GM12878 (cell line): ENCODE data around the gene GFRA1. TPM values are rescaled to one million over a fixed set of nuclear protein-coding genes. Genes with fewer than 3 reads are reported as not detected.

Experiments used
- ATAC-seq: fragments of 200-7000 bp; cut with Tn5 transposase; 3 replicates; pipeline ENCODE4 v1.9.1; 2020; ENCODE audit warnings: mild to moderate bottlenecking, moderate library complexity
- BruUV-seq: library from RNA; stranded (reverse); fragments of 400-500 nt; replicated peaks from 2 replicates; lab custom pipeline; 2021; lab: Mats Ljungman, UMichigan
- CTCF ChIA-PET: fragments of 300-600 bp; sonication (Branson Sonifier 250); formaldehyde crosslinking; extraction: SDS; loops from one replicate; lab custom pipeline; 2021; ENCODE audit warnings: inconsistent platforms; lab: Yijun Ruan, JAX
- POLR2A ChIA-PET: fragments of 350-600 bp; formaldehyde crosslinking; extraction: SDS; loops from one replicate; lab custom pipeline; 2021; ENCODE audit warnings: inconsistent platforms; lab: Charles Lee
- RAD21 ChIA-PET: fragments of 300-600 bp; sonication (Branson Sonifier 250); formaldehyde crosslinking; loops from one replicate; lab custom pipeline; 2023; ENCODE audit warnings: antibody characterized with exemption; ENCODE audit not compliant: unreplicated experiment; lab: Charles Lee
- SMC1A ChIA-PET: fragments of 300-600 bp; sonication (Branson Sonifier 250); formaldehyde crosslinking; loops from one replicate; lab custom pipeline; 2023; ENCODE audit not compliant: unreplicated experiment, uncharacterized antibody; lab: Charles Lee
- DNase-seq: peaks from one replicate; pipeline ENCODE4 v3.0.0-alpha.2; 2011; ENCODE audit warnings: low read depth, low spot score
- FAIRE-seq: peaks from 3 replicates; lab custom pipeline; 2011; peaks lifted over from hg19 to GRCh38; lab: Jason Lieb, UNC
- H2AFZ ChIP-seq: 2 replicates; pipeline ENCODE4 v1.6.0; 2011; ENCODE audit warnings: low read depth, low read length, control low read depth; ENCODE audit not compliant: control insufficient read depth
- H3K27ac ChIP-seq: 2 replicates; pipeline ENCODE4 v1.5.1; 2011; ENCODE audit warnings: control low read depth; ENCODE audit not compliant: control insufficient read depth, insufficient read depth
- H3K27me3 ChIP-seq, 2 experiments: replicated peaks in 1 of 2; 2 replicates each; pipeline versions ENCODE4 v1.6.0 to v1.6.1; 2011; ENCODE audit warnings: low read length in 1 of 2; ENCODE audit not compliant: control insufficient read depth in 2 of 2, insufficient read depth in 2 of 2
- H3K36me3 ChIP-seq, 2 experiments: 2 replicates each; pipeline ENCODE4 v1.5.1; 2011; ENCODE audit warnings: low read length in 1 of 2; ENCODE audit not compliant: control insufficient read depth in 2 of 2, insufficient read depth in 2 of 2
- H3K4me1 ChIP-seq: 2 replicates; pipeline ENCODE4 v1.6.1; 2011; ENCODE audit warnings: mild to moderate bottlenecking, low read length, moderate library complexity, mixed read lengths; ENCODE audit not compliant: control insufficient read depth, insufficient read depth
- H3K4me2 ChIP-seq: 2 replicates; pipeline ENCODE4 v1.6.0; 2011; ENCODE audit warnings: control low read depth; ENCODE audit not compliant: control insufficient read depth, insufficient read depth
- H3K4me3 ChIP-seq: fragments of 200-600 bp; sonication (generic); 2 replicates; pipeline ENCODE4 v1.5.1; 2016
- H3K79me2 ChIP-seq: 2 replicates; pipeline ENCODE4 v1.6.0; 2011; ENCODE audit warnings: low read length; ENCODE audit not compliant: control insufficient read depth, insufficient read depth
- H3K9ac ChIP-seq: 2 replicates; pipeline ENCODE4 v1.8.0; 2011; ENCODE audit warnings: low read length, control low read depth, mixed read lengths; ENCODE audit not compliant: control insufficient read depth, insufficient read depth
- H3K9me3 ChIP-seq: replicated peaks from 3 replicates; pipeline ENCODE4 v1.5.1; 2011; ENCODE audit warnings: mild to moderate bottlenecking, low read length; ENCODE audit not compliant: control insufficient read depth, insufficient read depth
- H4K20me1 ChIP-seq: 2 replicates; pipeline ENCODE4 v1.6.0; 2011; ENCODE audit not compliant: control insufficient read depth, insufficient read depth
- ATF7 ChIP-seq: fragments of 450-650 bp; IDR thresholded peaks from 2 replicates; pipeline ENCODE4 v1.6.1; 2016; ENCODE audit warnings: low read depth, mild to moderate bottlenecking
- BCL11A ChIP-seq: IDR thresholded peaks from 2 replicates; pipeline ENCODE4 v1.6.1; 2011; ENCODE audit warnings: low read depth, low read length
- CHD2 ChIP-seq: IDR thresholded peaks from 2 replicates; pipeline ENCODE4 v1.6.1; 2011; ENCODE audit warnings: low read depth, low read length, improper control_type of control experiment, borderline replicate concordance
- FOS ChIP-seq: IDR thresholded peaks from 3 replicates; pipeline ENCODE4 v1.6.1; 2011; ENCODE audit warnings: borderline replicate concordance; ENCODE audit not compliant: insufficient read length; ENCODE audit errors: extremely low read depth
- SPI1 ChIP-seq: IDR thresholded peaks from 2 replicates; pipeline ENCODE4 v1.6.1; 2011; ENCODE audit warnings: low read depth, mild to moderate bottlenecking, low read length, moderate library complexity, borderline replicate concordance; ENCODE audit not compliant: insufficient read depth
- ZNF24 ChIP-seq: fragments of 450-650 bp; IDR thresholded peaks from 2 replicates; pipeline ENCODE4 v1.6.1; 2017; ENCODE audit warnings: antibody characterized with exemption, mild to moderate bottlenecking
- WGBS: methylation state at CpG from one replicate; pipeline ENCODE4 v1.1.6; 2016; ENCODE audit warnings: low lambda C conversion rate; ENCODE audit not compliant: insufficient replicate concordance, insufficient coverage; ENCODE audit errors: missing lambda C conversion rate; 5-methylcytosine and 5-hydroxymethylcytosine counted together
- in situ Hi-C: fragments of 300-500 bp; cut with MboI; formaldehyde crosslinking; loops from 9 replicates; pipeline ENCODE4 v1.14.3; 2018; ENCODE audit warnings: mixed read lengths
- intact Hi-C: fragments of 100-400 bp; cut with micrococcal nuclease; formaldehyde crosslinking; loops from one replicate; pipeline ENCODE4 v1.14.2; 2022; ENCODE audit not compliant: unreplicated experiment
- polyA plus RNA-seq, 11 experiments: library from polyadenylated mRNA; depleted of rRNA in 4 of 11; unstranded in 6 of 11; stranded (reverse) in 5 of 11; fragments of >200 nt; fragmentation: Nextera tagmentation in 4 of 11; fragmentation: Illumina TruSeq in 1 of 11; extraction: Ambion mirVana in 4 of 11; extraction: Trizol in 1 of 11; gene quantifications; 1 replicate in 1 of 11; 2 replicates in 10 of 11; pipeline versions ENCODE4 v1.2.1 to v1.2.3, GENCODE V29; 2011 to 2016; ENCODE audit warnings: inconsistent platforms in 2 of 11, missing spikeins in 2 of 11, low read depth in 1 of 11
- total RNA-seq, 4 experiments: library from RNA; depleted of rRNA in 3 of 4; stranded (reverse); fragments of >200 nt in 3 of 4; fragmentation: Illumina TruSeq in 1 of 4; extraction: Trizol in 1 of 4; gene quantifications; 2 replicates each; pipeline versions ENCODE4 v1.2.1 to v1.2.3, GENCODE V29; 2013 to 2021
- TF ChIP-seq, protein P1 (sequence below): fragments of 450-650 bp; IDR thresholded peaks from 2 replicates; pipeline ENCODE4 v1.6.1; 2017; ENCODE audit warnings: borderline replicate concordance
- TF ChIP-seq, protein P2 (sequence below): IDR thresholded peaks from 2 replicates; pipeline ENCODE4 v1.6.1; 2012; ENCODE audit warnings: low read depth, low read length, improper control_type of control experiment

Gene GFRA1
- total and polyA plus RNA-seq, 10 of the 15 experiments (the other 5 are each of a cell fraction or from before 2014, with no cell fraction given): 0.05 to 0.19 TPM; not detected in 8

DNA sequence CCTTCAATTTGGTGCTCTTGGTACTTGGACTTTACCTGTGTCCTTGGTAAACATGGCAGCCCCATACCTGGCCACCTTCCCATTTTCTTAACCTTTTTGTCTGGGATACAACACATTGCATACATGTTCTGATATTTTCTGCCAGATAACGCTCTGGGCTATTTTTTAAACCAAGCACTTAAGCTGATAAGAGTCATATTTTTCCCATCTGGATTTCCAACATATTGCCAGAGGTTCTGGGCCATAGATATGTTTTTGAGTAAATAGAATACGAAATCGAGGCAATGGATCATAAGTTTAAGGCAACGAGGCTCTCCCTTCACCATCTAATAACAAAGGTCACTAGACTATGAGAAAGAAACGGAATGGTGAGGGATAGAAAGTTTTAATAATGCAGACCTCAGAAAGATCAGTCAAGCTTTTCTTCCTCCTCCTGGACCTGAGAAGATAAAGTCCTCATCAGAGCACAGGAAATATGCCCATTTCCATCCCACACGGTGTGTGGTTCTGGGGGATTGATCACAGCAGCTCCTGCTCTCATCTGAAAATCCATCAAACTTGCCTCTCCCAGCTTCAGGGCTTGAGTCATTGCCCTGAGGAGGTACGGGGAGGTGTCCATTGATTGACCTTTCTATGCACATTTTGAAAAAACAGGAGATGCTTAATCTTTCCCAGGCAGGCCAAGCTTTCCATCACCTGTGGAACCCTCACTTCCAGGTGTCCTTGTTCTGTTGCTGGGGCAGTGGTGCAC, 257.2 kb downstream of the GFRA1 start:
- Histone ChIP-seq H3K27me3 (no peaks in the 10 kb centered on the region), H3K4me3 (no peak overlapping the region), H3K36me3 (no peaks in the 10 kb centered on the region), H3K79me2 (no peaks in the 10 kb centered on the region), H4K20me1 (no peaks in the 10 kb centered on the region), H3K27ac (no peak overlapping the region), H2AFZ (no peak overlapping the region), H3K4me2 (no peak overlapping the region), H3K4me1 (no peaks in the 10 kb centered on the region), H3K9ac (no peak overlapping the region), H3K9me3 (no peaks in the 10 kb centered on the region)
- TF ChIP-seq ZNF24 (no peak), BCL11A (no peak), CHD2 (no peak), ATF7 (no peak), FOS (no peak), SPI1 (no peak)
- TF ChIP-seq, protein P1, sequence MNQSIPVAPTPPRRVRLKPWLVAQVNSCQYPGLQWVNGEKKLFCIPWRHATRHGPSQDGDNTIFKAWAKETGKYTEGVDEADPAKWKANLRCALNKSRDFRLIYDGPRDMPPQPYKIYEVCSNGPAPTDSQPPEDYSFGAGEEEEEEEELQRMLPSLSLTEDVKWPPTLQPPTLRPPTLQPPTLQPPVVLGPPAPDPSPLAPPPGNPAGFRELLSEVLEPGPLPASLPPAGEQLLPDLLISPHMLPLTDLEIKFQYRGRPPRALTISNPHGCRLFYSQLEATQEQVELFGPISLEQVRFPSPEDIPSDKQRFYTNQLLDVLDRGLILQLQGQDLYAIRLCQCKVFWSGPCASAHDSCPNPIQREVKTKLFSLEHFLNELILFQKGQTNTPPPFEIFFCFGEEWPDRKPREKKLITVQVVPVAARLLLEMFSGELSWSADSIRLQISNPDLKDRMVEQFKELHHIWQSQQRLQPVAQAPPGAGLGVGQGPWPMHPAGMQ: no peak
- TF ChIP-seq, protein P2, sequence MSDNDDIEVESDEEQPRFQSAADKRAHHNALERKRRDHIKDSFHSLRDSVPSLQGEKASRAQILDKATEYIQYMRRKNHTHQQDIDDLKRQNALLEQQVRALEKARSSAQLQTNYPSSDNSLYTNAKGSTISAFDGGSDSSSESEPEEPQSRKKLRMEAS: no peak
- ATAC-seq (no peak), FAIRE-seq (no peak), DNase-seq (no peak)
- CTCF ChIA-PET: no interaction called here
- SMC1A ChIA-PET: interaction anchor here (2.3 kb wide), 1 partner anchor 8 kb away, joined by 5 read pairs; no protein-coding TSS in a partner anchor
- WGBS: 5% methylated on average over 7 of the region's 7 CpGs
- RAD21 ChIA-PET: no interaction called here
- POLR2A ChIA-PET: no interaction called here
- in situ Hi-C loops: no loop called here
- intact Hi-C loops: no loop called here
- BruUV-seq: no TSS peak
